Neutrophil (primary cell): ENCODE results near the gene STARD4.

Source experiments
- H3K27ac ChIP-seq: fragments of 200-600 bp; sonication (generic); 2 replicates; pipeline ENCODE4 v1.5.1; 2016; ENCODE audit warnings: mild to moderate bottlenecking, moderate library complexity
- H3K27me3 ChIP-seq: fragments of 200-600 bp; sonication (generic); 2 replicates; pipeline ENCODE4 v1.6.0; 2016; ENCODE audit warnings: mild to moderate bottlenecking
- H3K36me3 ChIP-seq: fragments of 200-600 bp; sonication (generic); 2 replicates; pipeline ENCODE4 v1.5.1; 2017
- H3K4me1 ChIP-seq, 2 experiments: fragments of 200-600 bp in 1 of 2; sonication (generic) in 1 of 2; 1 replicate in 1 of 2; 2 replicates in 1 of 2; pipeline versions ENCODE4 v1.5.1 to v1.6.1; 2013 to 2016; ENCODE audit warnings: low read depth in 1 of 2, low read length in 1 of 2, mild to moderate bottlenecking in 1 of 2, moderate library complexity in 1 of 2; ENCODE audit not compliant: control insufficient read depth in 1 of 2, insufficient read depth in 1 of 2
- H3K4me3 ChIP-seq, 2 experiments: fragments of 200-600 bp in 1 of 2; sonication (generic) in 1 of 2; 1 replicate in 1 of 2; 2 replicates in 1 of 2; pipeline ENCODE4 v1.5.1; 2013 to 2016; ENCODE audit warnings: low read depth in 1 of 2, low read length in 1 of 2, mild to moderate bottlenecking in 1 of 2, moderate library complexity in 1 of 2
- H3K9me3 ChIP-seq: fragments of 200-600 bp; sonication (generic); 2 replicates; pipeline ENCODE4 v1.5.1; 2016
- TF ChIP-seq, protein P1 (sequence below): fragments of 200-600 bp; sonication (generic); IDR thresholded peaks from 2 replicates; pipeline ENCODE4 v1.5.1; 2016; ENCODE audit warnings: antibody characterized with exemption

The STARD4 gene

GRCh38 chr5:111486926-111487325 is 25.4 kb downstream of the STARD4 start:
- Histone ChIP-seq H3K36me3 (no peaks in the 10 kb centered on the region), H3K4me1 (no peaks in the 10 kb centered on the region), H3K4me3 (no peak overlapping the region), H3K27ac (no peak overlapping the region), H3K9me3 (no peaks in the 10 kb centered on the region), H3K27me3 (no peaks in the 10 kb centered on the region)
- TF ChIP-seq, protein P1, sequence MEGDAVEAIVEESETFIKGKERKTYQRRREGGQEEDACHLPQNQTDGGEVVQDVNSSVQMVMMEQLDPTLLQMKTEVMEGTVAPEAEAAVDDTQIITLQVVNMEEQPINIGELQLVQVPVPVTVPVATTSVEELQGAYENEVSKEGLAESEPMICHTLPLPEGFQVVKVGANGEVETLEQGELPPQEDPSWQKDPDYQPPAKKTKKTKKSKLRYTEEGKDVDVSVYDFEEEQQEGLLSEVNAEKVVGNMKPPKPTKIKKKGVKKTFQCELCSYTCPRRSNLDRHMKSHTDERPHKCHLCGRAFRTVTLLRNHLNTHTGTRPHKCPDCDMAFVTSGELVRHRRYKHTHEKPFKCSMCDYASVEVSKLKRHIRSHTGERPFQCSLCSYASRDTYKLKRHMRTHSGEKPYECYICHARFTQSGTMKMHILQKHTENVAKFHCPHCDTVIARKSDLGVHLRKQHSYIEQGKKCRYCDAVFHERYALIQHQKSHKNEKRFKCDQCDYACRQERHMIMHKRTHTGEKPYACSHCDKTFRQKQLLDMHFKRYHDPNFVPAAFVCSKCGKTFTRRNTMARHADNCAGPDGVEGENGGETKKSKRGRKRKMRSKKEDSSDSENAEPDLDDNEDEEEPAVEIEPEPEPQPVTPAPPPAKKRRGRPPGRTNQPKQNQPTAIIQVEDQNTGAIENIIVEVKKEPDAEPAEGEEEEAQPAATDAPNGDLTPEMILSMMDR, result no peak

DNA sequence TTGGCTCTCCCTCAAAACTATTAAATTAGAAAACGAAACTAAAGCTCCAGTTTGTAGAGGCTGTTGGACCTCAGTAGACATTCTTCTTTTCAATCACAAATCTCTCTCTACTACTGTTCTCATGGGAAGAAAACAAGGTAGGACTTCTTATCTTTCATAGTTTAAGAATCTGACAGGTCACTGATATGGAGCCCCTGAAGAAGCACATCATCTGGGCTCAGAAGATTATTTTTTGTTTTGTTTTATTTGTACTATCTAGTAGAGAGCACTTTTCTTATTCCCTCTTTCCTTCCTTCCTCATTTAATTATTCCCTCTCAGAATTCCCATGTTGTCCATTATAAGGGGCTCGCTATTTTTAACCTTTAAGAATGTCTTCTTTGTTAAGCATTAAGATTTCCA is 26.3 kb downstream of the STARD4 start:
- H3K27ac ChIP-seq, result no peak overlapping the region
- H3K9me3 ChIP-seq, result no peaks in the 10 kb centered on the region
- H3K36me3 ChIP-seq, result no peaks in the 10 kb centered on the region
- no peaks in the 10 kb centered on the region for H3K4me1 ChIP-seq
- no peak overlapping the region for H3K4me3 ChIP-seq
- TF ChIP-seq, protein P1, result no peak
- H3K27me3 ChIP-seq, result no peaks in the 10 kb centered on the region

DNA sequence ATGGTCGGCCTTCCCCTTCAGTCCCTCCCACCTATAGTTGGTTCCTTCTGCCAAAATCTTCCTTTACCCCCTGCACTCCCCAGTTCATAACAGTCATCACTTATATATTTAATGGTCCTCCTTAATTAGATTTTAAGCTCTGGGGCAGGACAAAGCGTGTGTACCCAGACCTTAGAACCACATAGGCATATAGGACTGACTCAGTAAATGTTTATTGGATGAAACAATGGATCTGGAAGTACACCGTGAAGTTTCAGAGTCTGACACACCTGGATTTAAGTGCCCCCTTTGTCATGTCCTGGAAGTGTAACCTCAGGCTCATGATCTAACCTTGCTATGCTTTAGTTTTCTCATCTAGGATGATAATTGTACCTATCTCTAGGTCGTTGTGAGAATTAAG is 32.0 kb downstream of the STARD4 start:
- TF ChIP-seq, protein P1, result no peak

GRCh38 chr5:111478898-111479297 is 33.4 kb downstream of the STARD4 start:
- TF ChIP-seq, protein P1, result no peak
- Histone ChIP-seq H3K27me3 (no peaks in the 10 kb centered on the region), H3K9me3 (no peaks in the 10 kb centered on the region), H3K27ac (no peak overlapping the region), H3K4me1 (no peaks in the 10 kb centered on the region), H3K36me3 (no peaks in the 10 kb centered on the region), H3K4me3 (no peak overlapping the region)

More for the DNA sequence above, 32.0 kb downstream of the STARD4 start:
- H3K4me1 ChIP-seq, result no peaks in the 10 kb centered on the region
- H3K4me3 ChIP-seq, result no peak overlapping the region
- H3K9me3 ChIP-seq, result no peaks in the 10 kb centered on the region
- no peaks in the 10 kb centered on the region for H3K27me3 ChIP-seq
- H3K27ac ChIP-seq, result no peak overlapping the region
- no peaks in the 10 kb centered on the region for H3K36me3 ChIP-seq

GRCh38 chr5:111478266-111478665 is 34.1 kb downstream of the STARD4 start:
- Histone ChIP-seq H3K36me3 (no peaks in the 10 kb centered on the region), H3K9me3 (no peaks in the 10 kb centered on the region), H3K27ac (no peak overlapping the region), H3K4me3 (no peak overlapping the region), H3K27me3 (no peaks in the 10 kb centered on the region), H3K4me1 (no peaks in the 10 kb centered on the region)
- TF ChIP-seq, protein P1, result no peak

- Histone ChIP-seq H3K27ac (no peak overlapping the region), H3K4me3 (no peak overlapping the region), H3K36me3 (no peaks in the 10 kb centered on the region), H3K9me3 (no peaks in the 10 kb centered on the region), H3K27me3 (no peaks in the 10 kb centered on the region), H3K4me1 (no peaks in the 10 kb centered on the region)
- TF ChIP-seq, protein P1, result no peak
Observed at GRCh38 chr5:111472579-111472978, 39.8 kb downstream of the STARD4 start.
